DMS79 treated with DMSO at 0.1 percent for 48 hours (cell line): Measurements from ENCODE around the gene RPL4.

ENCODE experiments used
- DNase-seq: peaks from one replicate; lab custom pipeline; 2025; lab: John Stamatoyannopoulos, UW

RPL4 gene

GRCh38 chr15:66454143-66454542 is 50.5 kb downstream of the RPL4 start:
- DNase-seq = no peak

- DNase-seq = no peak
Measured at GRCh38 chr15:66452971-66453580, 51.6 kb downstream of the RPL4 start.

GRCh38 chr15:66452420-66452819 is 52.2 kb downstream of the RPL4 start:
- DNase-seq = no peak
